ENCODE results near the gene LIPK. TPM values are rescaled to one million over a fixed set of nuclear protein-coding genes. Genes with fewer than 3 reads are reported as not detected.

LIPK gene
- total and polyA plus RNA-seq, 2 of the 13 experiments (the other 11 are each of a cell fraction or from before 2014, with no cell fraction given) = not detected

GRCh38 chr10:88660598-88660884 is 45.5 kb upstream of the LIPK start:
- in situ Hi-C loops (cut with HindIII; ENCODE audit: extremely low pct_ligation_motif_present, low pct_unique_long_range_greater_than_20kb) = no loop called here
- no peak overlapping the region for H2AFZ ChIP-seq (ENCODE audit: low read length)
- 0% methylated on average over 3 of the region's 3 CpGs for whole genome bisulfite sequencing (ENCODE audit: low lambda C conversion rate)
- H3K4me1 ChIP-seq (ENCODE audit: insufficient read depth, low read length) = no peaks in the 10 kb centered on the region
- H3K4me2 ChIP-seq (ENCODE audit: low read depth, low read length) = no peak overlapping the region
- H3K36me3 ChIP-seq (replicated peaks in 1 of 2; ENCODE audit: control insufficient read depth in 1 of 2, insufficient read depth in 2 of 2, low read length in 2 of 2) = no peaks in the 10 kb centered on the region
- no peaks in the 10 kb centered on the region for H3K79me2 ChIP-seq (ENCODE audit: insufficient read depth, low read length)
- FAIRE-seq = no peak
- ATAC-seq = no peak
- no peak overlapping the region for H3K9ac ChIP-seq (ENCODE audit: insufficient read depth, low read depth, low read length)
- ChIA-PET POLR2A (no interaction called here), CTCF (ENCODE audit: low intra/inter-chr PET ratio, low total read pairs) (no interaction called here)
- intact Hi-C loops (cut with micrococcal nuclease; ENCODE audit: unreplicated experiment) = no loop called here
- no peak overlapping the region for H3K4me3 ChIP-seq (replicated peaks in 1 of 3; ENCODE audit: insufficient read depth in 1 of 3, low read depth in 2 of 3, low read length in 3 of 3)
- no peak for DNase-seq (ENCODE audit: low spot score)
- no peak overlapping the region for H3K27ac ChIP-seq (ENCODE audit: extremely low read length, insufficient read depth, low read length)
- no peaks in the 10 kb centered on the region for H4K20me1 ChIP-seq (ENCODE audit: insufficient read depth, low read length)
- BruUV-seq (replicated peaks) = no TSS peak
- no peaks in the 10 kb centered on the region for H3K27me3 ChIP-seq (ENCODE audit: control insufficient read depth in 1 of 2, insufficient read depth in 2 of 2, low read length in 2 of 2)
- TF ChIP-seq E2F2 (CRISPR knock-in tag; IDR thresholded peaks at IDR 0.05; ENCODE audit: borderline replicate concordance) = no peak
- no peak for TF ChIP-seq HCFC1 (IDR thresholded peaks at IDR 0.05; ENCODE audit: low read depth, low read length)
- no peak for TF ChIP-seq ZNF644 (CRISPR knock-in tag; IDR thresholded peaks at IDR 0.05; ENCODE audit: low read depth)
- TF ChIP-seq ZNF24 (IDR thresholded peaks at IDR 0.05) = no peak
- no peak for TF ChIP-seq CREM (IDR thresholded peaks at IDR 0.05)
- TF ChIP-seq CREM (CRISPR knock-in tag; IDR thresholded peaks at IDR 0.05) = no peak
- TF ChIP-seq ARID2 (CRISPR knock-in tag; IDR thresholded peaks at IDR 0.05; ENCODE audit: borderline replicate concordance) = no peak
- no peak for TF ChIP-seq NR2F2 (IDR thresholded peaks at IDR 0.05; ENCODE audit: borderline replicate concordance, low read depth)
- TF ChIP-seq USF2 (IDR thresholded peaks at IDR 0.05; ENCODE audit: low read depth, low read length) = no peak
- TF ChIP-seq USF2 (CRISPR knock-in tag; IDR thresholded peaks at IDR 0.05; ENCODE audit: borderline replicate concordance) = no peak
- no peak for TF ChIP-seq HDAC6 (IDR thresholded peaks at IDR 0.05; ENCODE audit: low read depth, low read length)
- no peaks in the 10 kb centered on the region for H3K9me3 ChIP-seq (ENCODE audit: low read length)

Measured in HepG2 (cell line).